HG02759 (cell line): ENCODE measurements around the gene PLEKHH1.

ENCODE experiments used
- ATAC-seq: cut with Tn5 transposase; IDR thresholded peaks from one replicate; pipeline ENCODE4 v1.9.1; 2021; ENCODE audit warnings: mild to moderate bottlenecking, moderate library complexity; ENCODE audit not compliant: unreplicated experiment

Gene PLEKHH1

DNA sequence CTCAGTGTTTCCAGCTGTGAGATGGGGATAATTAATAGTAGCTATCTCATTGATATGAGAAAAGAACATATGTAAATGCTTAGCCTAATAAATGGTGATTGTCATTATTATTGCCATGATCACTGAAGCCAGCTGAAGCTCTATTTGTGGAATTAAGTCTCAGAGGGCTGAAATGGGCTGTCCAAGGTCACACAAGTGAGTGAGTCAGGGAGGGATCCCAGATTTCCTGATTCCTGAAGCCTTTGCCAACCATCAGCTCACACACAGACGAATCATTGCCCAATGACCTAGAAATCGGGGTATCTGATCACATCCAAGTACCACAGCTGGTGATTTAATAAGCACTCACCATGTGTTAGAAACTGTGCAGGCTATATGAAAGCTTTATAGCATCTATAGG, 23.0 kb upstream of the PLEKHH1 start:
- no peak for ATAC-seq

DNA sequence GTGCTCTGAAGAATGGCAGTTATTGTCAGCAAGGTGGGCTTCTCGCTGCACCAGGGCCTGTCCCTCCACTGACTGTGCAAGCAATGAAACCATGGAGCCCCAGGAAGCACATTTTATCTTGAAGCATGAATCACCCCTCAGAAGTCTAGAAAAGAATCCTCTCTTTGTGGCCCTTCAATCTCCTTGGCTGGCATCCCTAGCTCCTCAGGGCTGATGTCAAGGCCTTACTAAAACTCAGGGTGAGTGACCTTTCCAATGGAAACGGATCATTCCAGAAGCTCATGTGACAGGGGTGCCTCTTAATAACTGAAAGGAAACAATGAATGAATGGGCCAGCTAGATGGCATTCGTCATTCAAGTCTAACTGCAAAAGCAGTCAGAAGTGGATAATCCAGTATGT, 22.3 kb upstream of the PLEKHH1 start:
- ATAC-seq: no peak

DNA sequence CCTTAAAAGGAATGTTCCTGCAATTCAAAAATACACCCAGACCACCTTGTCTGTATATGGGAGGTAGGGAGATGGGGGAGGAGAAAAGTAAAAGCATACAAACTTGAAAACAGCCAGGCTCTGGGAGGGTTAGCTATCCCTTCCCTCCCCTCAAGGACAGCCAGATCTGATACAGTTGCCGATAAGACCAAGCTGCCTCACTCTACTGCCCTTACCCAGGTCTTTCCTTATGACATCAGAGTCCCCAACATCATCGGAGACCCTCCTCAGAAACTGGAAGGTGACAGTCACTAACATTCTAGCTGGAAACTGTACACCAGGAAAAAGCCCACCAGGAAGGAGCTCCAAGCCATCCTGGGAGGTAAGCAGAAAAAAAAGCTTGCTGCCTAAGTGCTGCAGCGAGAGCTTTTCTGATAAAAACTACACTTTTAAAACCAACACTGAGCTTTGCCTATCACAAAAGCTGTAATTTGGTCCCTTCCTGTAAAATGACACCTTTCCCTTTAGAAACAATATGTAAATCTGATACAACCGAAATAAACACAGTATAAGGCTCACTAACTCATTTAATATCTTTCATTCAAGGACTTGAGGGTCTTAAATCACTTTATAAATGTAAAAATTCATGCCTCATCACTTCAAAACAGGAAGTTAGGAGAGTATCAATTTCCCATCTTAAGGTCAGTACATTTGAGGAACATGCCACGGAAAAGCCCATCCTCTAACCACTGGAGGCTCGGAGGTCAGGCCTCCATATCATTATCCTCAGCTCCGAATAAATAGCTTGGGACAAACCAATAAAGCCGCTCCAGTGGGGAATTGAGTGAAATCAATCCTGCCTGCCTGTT, 20.4 kb upstream of the PLEKHH1 start:
- ATAC-seq: no peak

DNA sequence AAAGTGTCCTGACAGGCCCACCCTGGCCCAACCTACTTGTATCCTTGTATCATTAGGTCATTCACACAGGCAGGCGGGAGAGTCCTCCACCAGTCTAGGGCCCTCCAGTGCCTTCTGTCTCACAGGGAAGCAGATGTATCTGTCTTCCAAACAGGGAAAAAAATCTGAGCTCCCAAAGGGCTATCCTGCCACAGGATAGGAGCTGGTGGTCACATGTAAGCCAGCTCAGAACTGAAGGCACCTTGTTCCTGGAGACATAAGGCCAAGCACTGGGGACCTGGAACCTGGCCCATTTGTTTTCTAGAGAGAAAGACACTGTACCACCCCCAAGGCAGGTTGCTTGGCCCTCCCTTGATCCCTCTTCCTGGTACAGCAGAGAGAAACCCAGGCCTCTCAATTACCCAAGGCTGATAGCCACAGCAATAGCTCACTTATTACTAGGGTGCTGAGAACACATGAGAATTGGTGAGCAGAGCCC, 19.4 kb upstream of the PLEKHH1 start:
- ATAC-seq: no peak

DNA sequence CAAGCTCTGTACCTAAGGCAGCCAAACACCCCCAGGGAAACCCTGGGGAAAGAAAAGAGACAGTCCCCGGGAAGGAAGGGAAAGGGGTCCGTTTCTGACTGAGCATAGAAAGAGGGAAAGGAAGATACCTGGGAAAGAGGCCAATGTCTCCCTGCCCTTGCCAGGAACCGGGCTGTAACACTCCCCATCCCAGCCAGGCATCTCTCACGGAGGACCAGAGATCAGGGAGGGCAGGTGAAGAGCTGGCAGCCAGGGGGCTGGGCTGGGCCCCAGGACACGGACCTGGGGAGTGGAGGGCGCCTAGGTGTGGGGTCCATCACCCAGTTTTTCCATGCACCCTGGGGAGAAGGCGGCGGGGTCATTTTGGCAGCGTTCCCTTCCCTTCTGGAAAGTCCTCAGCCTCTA, 18.9 kb upstream of the PLEKHH1 start:
- ATAC-seq: no peak

DNA sequence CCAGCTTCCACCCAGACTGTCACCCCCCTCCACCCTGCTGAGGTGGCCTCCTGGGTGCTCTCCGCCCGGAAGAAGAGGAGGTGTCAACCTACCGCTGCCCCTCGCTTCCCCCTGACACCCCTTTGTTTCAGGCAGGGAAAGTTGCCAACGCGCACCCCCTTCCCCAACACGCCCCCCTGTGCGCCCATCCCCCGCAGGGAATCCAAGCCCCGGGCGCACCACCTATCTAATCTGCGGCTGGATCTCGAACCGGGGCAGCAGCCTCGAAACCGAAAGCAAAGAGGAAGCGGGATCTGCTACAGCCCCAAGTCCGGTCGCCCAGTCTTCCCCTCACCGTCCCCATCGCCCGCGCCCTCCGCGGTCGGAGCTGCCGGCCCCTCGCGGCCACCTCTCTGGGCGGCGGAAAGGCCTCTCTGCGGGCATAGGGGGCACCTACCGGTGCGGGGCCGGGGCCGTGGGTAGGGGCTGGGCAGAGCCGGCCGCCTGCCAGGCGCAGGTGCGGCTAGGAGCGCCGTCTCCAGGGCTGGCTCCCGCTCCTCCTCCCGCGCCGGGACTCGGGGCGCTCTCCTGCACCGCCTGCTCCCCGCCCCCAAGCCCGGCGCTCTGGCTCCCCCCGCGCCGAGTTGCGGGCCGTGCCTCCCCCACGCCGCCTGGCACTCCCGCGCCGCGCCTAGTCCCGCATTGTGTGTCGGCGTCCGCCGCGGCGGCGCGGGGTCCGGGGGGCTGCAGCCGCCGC, 18.3 kb upstream of the PLEKHH1 start:
- peak; percentile 68 for ATAC-seq

DNA sequence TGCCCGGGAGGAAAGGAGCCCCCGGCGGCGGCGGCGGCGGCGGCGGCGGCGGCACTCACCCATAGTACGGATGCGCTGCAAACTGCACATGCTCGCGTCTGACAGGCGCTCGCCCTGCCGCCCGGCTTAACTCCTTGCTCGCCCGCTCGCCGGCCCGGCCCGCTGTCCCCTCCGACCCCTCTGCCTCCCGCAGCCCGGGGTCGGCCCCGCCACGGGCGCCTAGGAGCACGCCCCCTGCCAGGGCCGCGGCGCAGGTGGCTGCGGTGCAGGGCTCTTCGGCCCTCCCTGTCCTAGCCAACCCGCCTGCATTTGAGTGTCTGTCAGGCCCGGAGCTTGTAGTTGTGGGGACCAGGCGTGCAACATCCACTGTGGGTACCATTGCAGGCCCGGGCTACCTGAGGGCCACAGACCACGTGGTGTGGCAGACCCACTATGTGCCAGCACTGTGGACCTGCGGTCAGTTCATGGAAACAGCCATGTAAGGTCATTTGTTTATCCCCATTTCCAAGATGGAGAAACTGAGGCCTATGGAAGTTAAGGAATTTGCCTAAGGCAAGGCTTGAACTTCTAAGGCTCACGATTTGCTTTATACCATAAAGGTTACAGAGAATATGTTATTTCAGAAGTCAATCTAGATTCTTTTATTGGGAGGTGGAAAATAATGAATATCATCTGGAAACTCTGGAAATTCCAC, 17.6 kb upstream of the PLEKHH1 start:
- ATAC-seq: peak; percentile 61

DNA sequence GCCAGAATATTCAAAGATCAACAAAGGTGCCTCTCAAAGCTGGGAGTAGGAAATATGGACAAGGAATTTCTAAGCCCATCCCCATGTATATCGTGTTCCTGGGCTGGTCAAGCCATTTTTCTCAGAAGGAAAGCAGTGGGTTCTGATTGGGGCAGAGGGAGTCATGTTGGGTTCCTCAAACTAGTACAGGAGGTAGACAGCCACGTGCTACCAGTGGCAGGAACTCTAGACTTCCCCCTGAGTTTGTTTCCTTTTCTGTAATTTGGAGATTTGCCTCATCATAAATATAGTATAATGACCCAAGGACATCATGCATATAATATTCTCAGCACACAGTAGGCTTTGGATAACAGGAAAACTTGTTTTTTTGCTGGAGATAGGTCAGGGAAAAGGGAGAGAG, 16.4 kb upstream of the PLEKHH1 start:
- no peak for ATAC-seq

DNA sequence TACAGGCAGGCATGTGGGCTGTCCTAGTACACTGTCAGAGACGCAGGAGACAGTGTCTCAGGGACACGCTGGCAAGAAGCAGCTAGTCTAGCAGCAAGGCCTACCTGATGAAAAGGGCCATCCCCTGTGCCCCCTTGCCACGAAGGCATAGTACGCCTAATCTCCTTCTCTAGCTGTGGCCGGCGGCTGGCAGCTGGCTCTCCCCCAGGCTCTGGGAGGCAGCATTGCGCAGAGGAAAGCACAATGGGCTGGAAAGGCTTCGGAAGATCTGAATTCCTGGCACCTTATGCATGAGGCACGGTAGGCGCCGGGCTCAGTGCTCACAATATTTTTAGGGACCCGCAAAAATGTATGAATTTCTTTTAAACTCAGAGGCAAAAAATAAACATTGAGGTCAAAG, 16.0 kb upstream of the PLEKHH1 start:
- no peak for ATAC-seq

DNA sequence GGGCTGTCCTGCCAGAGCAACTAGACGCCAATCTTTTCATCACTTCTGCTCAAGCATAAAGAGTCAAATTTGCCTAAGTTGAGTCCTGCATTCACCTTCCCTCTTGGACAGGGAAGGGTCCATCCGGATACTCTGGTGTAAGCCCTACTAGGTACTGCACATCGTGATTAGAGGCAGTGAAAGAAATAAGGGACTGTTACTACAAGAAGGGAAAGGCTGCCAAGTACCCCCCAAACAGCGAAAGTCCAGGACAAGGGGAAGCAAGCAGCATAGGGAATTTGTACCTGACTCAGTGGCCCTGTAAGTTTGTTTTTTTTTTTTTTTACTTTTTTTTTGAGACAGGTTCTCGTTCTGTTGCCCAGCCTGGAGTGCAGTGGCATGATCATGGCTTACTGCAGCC, 13.7 kb upstream of the PLEKHH1 start:
- no peak for ATAC-seq

DNA sequence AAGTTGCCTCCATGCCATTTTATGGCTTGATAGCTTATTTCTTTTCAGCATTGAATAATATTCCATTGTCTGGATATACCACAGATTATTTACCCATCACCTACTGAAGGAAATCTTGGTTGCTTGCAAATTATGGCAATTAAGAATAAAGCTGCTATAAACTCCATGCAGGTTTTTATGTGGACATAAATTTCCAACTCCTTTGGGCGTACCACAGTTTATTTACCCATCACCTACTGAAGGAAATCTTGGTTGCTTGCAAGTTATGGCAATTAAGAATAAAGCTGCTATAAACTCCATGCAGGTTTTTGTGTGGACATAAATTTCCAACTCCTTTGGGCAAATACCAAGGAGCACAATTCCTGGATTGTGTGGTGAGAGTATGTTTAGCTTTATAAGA, 12.6 kb upstream of the PLEKHH1 start:
- ATAC-seq: no peak

DNA sequence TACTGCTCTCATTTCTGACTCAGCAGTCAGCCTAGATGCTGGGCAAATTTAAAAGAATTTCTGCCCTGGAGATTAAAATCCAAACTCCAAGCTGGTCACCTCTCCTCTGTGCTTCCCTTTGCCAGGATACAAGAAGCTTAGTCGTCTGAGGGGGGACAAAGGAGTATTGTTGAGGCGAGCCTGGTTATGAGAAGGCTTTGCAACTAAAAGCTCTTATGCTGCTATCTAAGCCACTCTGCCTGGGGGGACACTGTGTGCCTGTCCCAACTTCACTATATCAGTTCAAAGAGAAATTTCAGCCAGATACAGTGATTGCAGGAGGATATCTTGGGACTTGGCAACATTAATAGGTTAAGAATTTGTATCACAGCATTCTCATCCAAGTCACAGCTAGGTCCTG, 10.8 kb upstream of the PLEKHH1 start:
- ATAC-seq: no peak

DNA sequence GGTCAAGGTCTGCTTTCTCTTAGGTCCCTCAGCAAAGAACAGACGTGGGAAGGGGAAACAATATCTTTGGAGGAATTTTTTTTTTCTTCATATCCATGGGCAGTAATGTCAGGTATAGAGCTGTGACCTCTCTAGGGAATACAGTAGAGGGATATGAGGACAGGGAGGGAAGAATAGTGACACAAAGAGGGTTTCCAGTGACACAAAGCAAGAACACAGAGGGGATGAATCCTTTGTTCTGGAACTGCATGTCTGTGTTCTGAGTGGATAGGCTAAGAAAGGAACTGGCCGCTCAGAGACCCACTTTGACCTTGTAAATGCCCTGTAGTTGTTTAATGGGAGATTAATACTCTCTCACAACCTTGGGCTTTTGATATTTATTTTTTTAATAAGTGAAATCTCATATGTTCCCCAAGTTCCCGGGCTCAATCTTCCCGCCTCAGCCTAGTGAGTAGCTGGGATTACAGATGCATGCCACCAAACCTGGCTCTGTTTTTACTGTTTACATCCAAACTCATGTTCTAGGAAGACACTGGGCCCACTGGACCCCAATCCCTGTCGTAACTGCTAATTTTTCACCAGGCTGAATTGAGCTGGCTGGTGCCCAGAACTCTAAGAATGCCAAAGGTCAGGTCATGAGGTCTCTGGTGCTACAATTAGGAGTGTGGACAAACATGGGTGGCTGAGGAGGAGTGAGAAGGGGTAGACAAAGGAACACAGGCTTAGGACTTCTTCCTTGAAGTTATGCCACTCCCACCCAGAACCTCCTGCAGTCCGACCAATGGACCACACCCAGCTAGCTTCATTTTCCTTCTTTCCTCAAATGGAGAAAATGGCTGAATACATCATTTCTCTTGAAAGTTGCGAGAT, 9.1 kb upstream of the PLEKHH1 start:
- no peak for ATAC-seq

DNA sequence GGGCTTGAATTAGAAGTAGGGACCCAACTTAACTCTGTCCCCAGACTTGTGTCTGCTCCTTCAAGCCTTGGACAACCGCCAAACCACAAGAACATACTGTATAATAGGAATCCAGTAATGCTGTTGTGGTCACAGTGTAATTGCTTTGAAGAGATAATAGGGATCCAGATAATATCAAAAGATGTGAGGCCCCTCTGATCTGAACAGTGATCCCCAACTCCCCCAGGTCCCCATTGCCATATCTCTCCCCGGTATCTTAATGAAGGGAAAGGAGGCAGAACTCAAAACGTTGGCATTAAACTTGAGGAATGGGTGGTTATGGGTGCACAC, 8.5 kb upstream of the PLEKHH1 start:
- ATAC-seq: no peak

DNA sequence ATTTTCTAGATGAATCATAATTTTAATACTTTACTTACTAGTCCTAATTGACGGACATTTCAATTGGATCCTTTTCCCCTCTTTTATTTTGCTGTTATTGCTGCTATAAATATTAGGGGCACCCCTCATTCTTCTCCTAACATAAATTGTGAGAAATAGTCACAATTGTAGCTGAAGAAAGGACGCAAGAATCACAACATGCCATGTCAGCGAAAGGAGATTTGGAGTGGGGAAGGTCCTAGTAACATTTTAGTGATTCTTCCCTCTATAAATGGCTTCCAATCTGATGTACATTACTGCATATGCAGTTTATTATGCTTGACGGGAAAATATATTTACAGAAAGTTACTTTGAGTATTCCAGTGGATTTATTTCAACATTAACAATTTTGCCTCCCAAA, 7.7 kb upstream of the PLEKHH1 start:
- no peak for ATAC-seq

DNA sequence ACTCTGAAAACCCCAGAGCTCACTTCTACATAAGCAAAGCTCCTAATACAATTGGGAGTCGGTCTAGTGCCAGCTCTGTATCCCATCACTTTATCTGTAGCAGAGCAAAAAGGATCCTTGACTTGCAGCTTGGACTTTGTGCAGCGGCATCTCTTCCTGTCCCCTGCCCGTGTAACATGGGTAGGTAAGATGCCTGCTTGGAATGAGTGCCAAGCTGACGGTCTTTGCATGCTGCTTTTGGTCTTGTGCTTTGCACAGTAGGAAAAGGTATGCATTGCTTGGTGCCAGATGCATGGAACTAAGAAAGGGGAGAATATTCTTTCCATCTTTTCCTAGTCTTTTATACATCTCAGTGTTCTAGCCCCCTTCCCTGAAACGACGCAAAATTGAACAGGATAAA, 6.9 kb upstream of the PLEKHH1 start:
- no peak for ATAC-seq

DNA sequence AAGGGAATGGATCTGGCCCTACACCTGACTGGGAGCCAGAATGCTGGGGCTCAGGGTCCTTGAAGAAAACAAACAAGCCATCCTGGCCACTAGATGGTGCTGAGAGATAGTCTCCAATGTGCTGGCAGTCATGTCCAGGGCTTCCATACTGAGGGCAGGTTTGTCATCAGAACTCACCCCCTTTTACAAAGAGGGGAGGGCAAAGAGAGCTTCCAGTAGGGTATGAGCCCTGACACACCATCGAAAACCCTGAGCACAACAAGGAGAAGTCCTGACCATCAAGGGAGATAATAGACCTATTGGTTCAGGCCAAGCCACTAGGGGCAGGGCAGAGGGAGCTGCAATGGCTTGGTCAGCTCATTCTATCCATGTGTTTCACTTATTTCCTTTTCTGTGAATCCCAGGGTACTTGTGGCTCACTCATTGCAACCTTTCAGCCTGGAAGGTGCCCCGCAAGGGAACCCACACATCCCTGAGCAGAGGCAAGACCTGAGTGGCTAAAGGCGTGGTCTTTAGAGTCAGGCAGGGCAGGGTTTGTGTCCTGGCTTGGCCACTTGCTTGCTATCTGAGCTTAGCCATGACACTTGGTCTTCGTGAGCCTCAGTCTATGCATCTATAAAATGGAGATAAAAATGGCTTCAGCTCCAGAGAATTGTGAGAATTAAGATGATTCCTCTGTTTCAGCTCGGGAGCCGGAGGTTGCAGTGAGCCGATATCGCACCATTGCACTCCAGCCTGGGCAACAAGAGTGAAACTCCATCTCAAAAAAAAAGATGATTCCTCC, 6.2 kb upstream of the PLEKHH1 start:
- no peak for ATAC-seq

DNA sequence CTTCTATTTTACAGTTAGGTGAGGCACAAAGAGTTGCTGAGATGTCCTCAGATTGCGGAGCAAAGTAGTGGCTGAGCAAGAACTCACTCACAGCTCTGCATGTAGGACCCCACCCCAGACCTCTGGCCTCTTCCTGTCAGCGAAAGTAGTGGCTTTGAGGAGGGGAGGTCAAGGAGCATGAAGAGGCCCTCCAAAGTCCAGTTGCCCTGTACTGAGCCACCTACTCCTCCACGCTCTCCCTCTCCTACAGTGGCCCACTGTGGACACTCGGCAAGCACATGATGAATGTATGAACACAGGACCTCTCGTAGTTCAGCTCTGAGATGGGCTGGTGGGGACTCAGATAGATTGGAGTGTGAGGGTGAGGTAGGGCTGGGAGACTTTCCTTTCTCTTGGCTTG, 5.3 kb upstream of the PLEKHH1 start:
- no peak for ATAC-seq

DNA sequence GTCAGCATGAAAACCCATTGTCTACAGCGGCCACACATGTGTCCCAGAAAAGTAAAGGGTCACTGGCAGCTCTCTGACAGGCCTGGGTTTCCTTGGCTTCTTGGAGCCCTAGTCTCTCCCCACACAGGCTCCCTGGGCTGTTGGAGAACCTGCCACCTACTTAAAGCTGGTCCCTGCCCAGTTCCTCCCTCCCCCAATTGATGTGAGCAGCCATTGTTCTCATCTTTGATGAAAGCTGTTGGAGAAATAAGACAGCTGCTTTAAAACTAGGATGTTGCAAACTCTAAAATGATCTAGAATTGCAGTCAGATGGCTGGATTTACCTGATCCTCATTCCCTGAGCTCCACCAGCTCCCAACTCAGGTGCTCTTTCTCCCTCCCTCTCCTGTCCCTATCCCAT, 4.8 kb upstream of the PLEKHH1 start:
- ATAC-seq: no peak
